Osteoblast (primary cell): Measurements from ENCODE around the gene DLG3. TPM values are rescaled to one million over a fixed set of nuclear protein-coding genes. Genes with fewer than 3 reads are reported as not detected.

Source experiments
- DNase-seq: peaks from one replicate; pipeline ENCODE4 v3.0.0; 2011; ENCODE audit warnings: low spot score, mixed read lengths; ENCODE audit not compliant: insufficient read length; ENCODE audit errors: missing footprints
- H2AFZ ChIP-seq: 2 replicates; pipeline ENCODE4 v1.6.0; 2011; ENCODE audit warnings: mild to moderate bottlenecking, low read length
- H3K27ac ChIP-seq: 2 replicates; pipeline ENCODE4 v1.5.1; 2011; ENCODE audit warnings: mild to moderate bottlenecking, low read depth, low read length, moderate library complexity
- H3K27me3 ChIP-seq: 2 replicates; pipeline ENCODE4 v1.6.0; 2012; ENCODE audit warnings: mild to moderate bottlenecking, control low read depth, inconsistent platforms, low read length, moderate library complexity; ENCODE audit not compliant: insufficient read depth
- H3K36me3 ChIP-seq: 2 replicates; pipeline ENCODE4 v1.5.1; 2011; ENCODE audit warnings: mild to moderate bottlenecking, low read length, control low read depth, moderate library complexity; ENCODE audit not compliant: insufficient read depth
- H3K4me1 ChIP-seq: 2 replicates; pipeline ENCODE4 v1.5.1; 2011; ENCODE audit warnings: mild to moderate bottlenecking, low read length, control low read depth, moderate library complexity; ENCODE audit not compliant: insufficient read depth
- H3K4me2 ChIP-seq: 2 replicates; pipeline ENCODE4 v1.6.0; 2011; ENCODE audit warnings: mild to moderate bottlenecking, low read length; ENCODE audit not compliant: insufficient read depth
- H3K4me3 ChIP-seq: fragments of 200-600 bp; sonication (generic); 3 replicates; pipeline ENCODE4 v1.5.1; 2012; ENCODE audit warnings: mild to moderate bottlenecking, low read length, inconsistent platforms; ENCODE audit not compliant: insufficient read depth
- H3K79me2 ChIP-seq: 2 replicates; pipeline ENCODE4 v1.6.0; 2012; ENCODE audit warnings: mild to moderate bottlenecking, low read length, control low read depth, inconsistent platforms; ENCODE audit not compliant: insufficient read depth
- H3K9me3 ChIP-seq: 2 replicates; pipeline ENCODE4 v1.5.1; 2011; ENCODE audit warnings: low read depth, low read length, control low read depth
- H4K20me1 ChIP-seq: 2 replicates; pipeline ENCODE4 v1.6.0; 2012; ENCODE audit warnings: mild to moderate bottlenecking, low read length, control low read depth; ENCODE audit not compliant: insufficient read depth
- total RNA-seq: library from RNA; depleted of rRNA; stranded (reverse); fragments of >200 nt; gene quantifications from 2 replicates; pipeline ENCODE4 v1.2.3, GENCODE V29; 2012
- TF ChIP-seq, protein P1 (sequence below): IDR thresholded peaks from 2 replicates; pipeline ENCODE4 v1.5.1; 2011; ENCODE audit warnings: mild to moderate bottlenecking, low read depth, low read length, moderate library complexity; ENCODE audit errors: extremely low read depth

The DLG3 gene
- total RNA-seq, 1 donor = 8.0 TPM

DNA sequence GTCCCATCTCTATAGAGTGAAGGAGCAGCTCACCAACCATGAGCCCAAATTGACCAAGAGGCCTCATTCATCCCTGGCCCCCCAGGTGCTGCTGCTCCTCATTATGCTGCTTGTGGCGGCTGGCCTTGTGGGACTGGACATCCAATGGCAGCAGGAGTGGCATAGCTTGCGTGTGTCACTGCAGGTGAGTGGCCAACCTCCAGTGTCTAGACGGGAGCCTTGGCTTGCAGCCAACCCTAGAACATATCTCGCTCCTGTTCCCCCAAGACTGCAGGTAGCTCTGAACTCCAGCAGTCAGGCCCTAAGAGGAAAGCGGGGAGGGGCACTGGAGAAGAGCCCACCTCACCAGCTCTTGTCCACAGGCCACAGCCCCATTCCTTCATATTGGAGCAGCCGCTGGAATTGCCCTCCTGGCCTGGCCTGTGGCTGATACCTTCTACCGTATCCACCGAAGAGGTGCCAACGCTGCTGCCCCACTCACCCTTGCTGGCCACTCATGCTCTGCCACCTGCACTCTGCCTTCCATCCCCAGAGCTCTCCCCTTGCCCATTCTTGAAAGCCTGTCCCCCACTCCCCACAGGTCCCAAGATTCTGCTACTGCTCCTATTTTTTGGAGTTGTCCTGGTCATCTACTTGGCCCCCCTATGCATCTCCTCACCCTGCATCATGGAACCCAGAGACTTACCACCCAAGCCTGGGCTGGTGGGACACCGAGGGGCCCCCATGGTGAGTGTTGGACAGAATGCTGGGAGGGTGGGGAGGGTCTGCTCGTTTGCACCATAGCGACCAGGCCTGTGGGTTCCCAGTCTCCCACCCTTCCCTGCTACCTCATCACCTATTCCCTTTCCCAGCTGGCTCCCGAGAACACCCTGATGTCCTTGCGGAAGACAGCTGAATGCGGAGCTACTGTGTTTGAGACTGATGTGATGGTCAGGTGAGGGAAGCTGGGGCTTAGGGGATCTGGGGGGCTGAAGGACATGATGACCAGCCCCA lies 18.1 kb upstream of the DLG3 start:
- Histone ChIP-seq H3K4me3 (no peak overlapping the region), H3K4me2 (no peak overlapping the region), H3K9me3 (no peaks in the 10 kb centered on the region), H2AFZ (no peak overlapping the region), H3K36me3 (no peaks in the 10 kb centered on the region), H3K4me1 (no peaks in the 10 kb centered on the region), H3K27me3 (no peaks in the 10 kb centered on the region), H4K20me1 (no peaks in the 10 kb centered on the region), H3K79me2 (no peaks in the 10 kb centered on the region), H3K27ac (no peak overlapping the region)
- no peak for DNase-seq
- TF ChIP-seq, protein P1, sequence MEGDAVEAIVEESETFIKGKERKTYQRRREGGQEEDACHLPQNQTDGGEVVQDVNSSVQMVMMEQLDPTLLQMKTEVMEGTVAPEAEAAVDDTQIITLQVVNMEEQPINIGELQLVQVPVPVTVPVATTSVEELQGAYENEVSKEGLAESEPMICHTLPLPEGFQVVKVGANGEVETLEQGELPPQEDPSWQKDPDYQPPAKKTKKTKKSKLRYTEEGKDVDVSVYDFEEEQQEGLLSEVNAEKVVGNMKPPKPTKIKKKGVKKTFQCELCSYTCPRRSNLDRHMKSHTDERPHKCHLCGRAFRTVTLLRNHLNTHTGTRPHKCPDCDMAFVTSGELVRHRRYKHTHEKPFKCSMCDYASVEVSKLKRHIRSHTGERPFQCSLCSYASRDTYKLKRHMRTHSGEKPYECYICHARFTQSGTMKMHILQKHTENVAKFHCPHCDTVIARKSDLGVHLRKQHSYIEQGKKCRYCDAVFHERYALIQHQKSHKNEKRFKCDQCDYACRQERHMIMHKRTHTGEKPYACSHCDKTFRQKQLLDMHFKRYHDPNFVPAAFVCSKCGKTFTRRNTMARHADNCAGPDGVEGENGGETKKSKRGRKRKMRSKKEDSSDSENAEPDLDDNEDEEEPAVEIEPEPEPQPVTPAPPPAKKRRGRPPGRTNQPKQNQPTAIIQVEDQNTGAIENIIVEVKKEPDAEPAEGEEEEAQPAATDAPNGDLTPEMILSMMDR = no peak

- Histone ChIP-seq H3K4me3 (no peak overlapping the region), H3K27ac (no peak overlapping the region), H3K4me2 (no peak overlapping the region), H3K27me3 (no peaks in the 10 kb centered on the region), H3K36me3 (no peaks in the 10 kb centered on the region), H3K9me3 (no peaks in the 10 kb centered on the region), H2AFZ (no peak overlapping the region), H3K4me1 (no peaks in the 10 kb centered on the region), H3K79me2 (no peaks in the 10 kb centered on the region), H4K20me1 (no peaks in the 10 kb centered on the region)
- no peak for DNase-seq
- TF ChIP-seq, protein P1 = no peak
These were observed 17.3 kb upstream of the DLG3 start for GRCh38 chrX:70427365-70427764.

- no peak overlapping the region for H3K27ac ChIP-seq
- no peaks in the 10 kb centered on the region for H3K27me3 ChIP-seq
- H3K4me3 ChIP-seq = no peak overlapping the region
- no peak for DNase-seq
- H3K9me3 ChIP-seq = no peaks in the 10 kb centered on the region
- H2AFZ ChIP-seq = no peak overlapping the region
- H3K4me1 ChIP-seq = peaks cover 3% of the 10 kb centered on the region
- no peaks in the 10 kb centered on the region for H3K36me3 ChIP-seq
- H3K79me2 ChIP-seq = no peaks in the 10 kb centered on the region
- no peak overlapping the region for H3K4me2 ChIP-seq
- no peaks in the 10 kb centered on the region for H4K20me1 ChIP-seq
- TF ChIP-seq, protein P1 = no peak
These were observed 14.9 kb upstream of the DLG3 start for GRCh38 chrX:70429759-70430158.
